H1 (cell line): ENCODE measurements around the gene CRTC1. TPM values are rescaled to one million over a fixed set of nuclear protein-coding genes. Genes with fewer than 3 reads are reported as not detected.
A peak's percentile ranks its signal among the peaks of the same experiment; 100 is the strongest.

Experiments used
- CTCF ChIA-PET: fragments of 300-600 bp; sonication (Branson Sonifier 250); formaldehyde crosslinking; loops from one replicate; lab custom pipeline; 2021; ENCODE audit not compliant: partially characterized antibody; lab: Charles Lee
- POLR2A ChIA-PET: fragments of 300-600 bp; sonication (Branson Sonifier 250); formaldehyde crosslinking; loops from one replicate; lab custom pipeline; 2021; ENCODE audit warnings: inconsistent platforms; ENCODE audit not compliant: partially characterized antibody; lab: Charles Lee
- DNase-seq, 2 experiments: peaks; one replicate each; pipeline versions ENCODE4 v3.0.0 to v3.0.0-alpha.2; 2010 to 2022; ENCODE audit warnings: low spot score in 2 of 2, low read depth in 1 of 2, mixed read lengths in 1 of 2
- FAIRE-seq: peaks from 2 replicates; lab custom pipeline; 2011; peaks lifted over from hg19 to GRCh38; lab: Jason Lieb, UNC
- H2AFZ ChIP-seq: 2 replicates; pipeline ENCODE4 v1.8.1; 2012; ENCODE audit warnings: low read length, inconsistent platforms
- H2AK5ac ChIP-seq: 2 replicates; pipeline ENCODE4 v1.6.1; 2013; ENCODE audit warnings: low read depth, low read length
- H2BK120ac ChIP-seq: replicated peaks from 2 replicates; pipeline ENCODE3; 2013; ENCODE audit warnings: low read depth, low read length, inconsistent platforms
- H2BK12ac ChIP-seq: 2 replicates; pipeline ENCODE4 v1.6.1; 2013; ENCODE audit warnings: low read depth, low read length
- H2BK15ac ChIP-seq: 2 replicates; pipeline ENCODE4 v1.6.1; 2013; ENCODE audit warnings: low read length
- H2BK20ac ChIP-seq: 2 replicates; pipeline ENCODE4 v1.6.1; 2013; ENCODE audit warnings: low read length
- H2BK5ac ChIP-seq: 2 replicates; pipeline ENCODE4 v1.6.1; 2013; ENCODE audit warnings: low read depth, low read length
- H3K14ac ChIP-seq: 2 replicates; pipeline ENCODE4 v1.6.1; 2013; ENCODE audit warnings: inconsistent platforms; ENCODE audit not compliant: insufficient read length
- H3K18ac ChIP-seq: 2 replicates; pipeline ENCODE4 v1.6.1; 2013; ENCODE audit warnings: low read length; ENCODE audit errors: extremely low read depth
- H3K23ac ChIP-seq: 2 replicates; pipeline ENCODE4 v1.6.1; 2013; ENCODE audit warnings: inconsistent platforms; ENCODE audit not compliant: insufficient read length
- H3K23me2 ChIP-seq: 2 replicates; pipeline ENCODE4 v1.6.1; 2013; ENCODE audit warnings: low read depth, low read length
- H3K27ac ChIP-seq: 2 replicates; pipeline ENCODE4 v1.6.1; 2011; ENCODE audit warnings: low read depth, low read length, inconsistent platforms
- H3K27me3 ChIP-seq, 4 experiments: replicated peaks in 1 of 4; 1 replicate in 1 of 4; 2 replicates in 3 of 4; pipeline versions ENCODE4 v1.6.1 to v1.8.1; 2011 to 2013; ENCODE audit warnings: low read length in 3 of 4, mild to moderate bottlenecking in 3 of 4, inconsistent platforms in 2 of 4, mixed read lengths in 2 of 4, moderate library complexity in 1 of 4; ENCODE audit not compliant: control insufficient read depth in 3 of 4, insufficient read depth in 3 of 4; ENCODE audit errors: extremely low read depth in 1 of 4
- H3K36me3 ChIP-seq, 4 experiments: 2 replicates each; pipeline versions ENCODE4 v1.6.1 to v1.8.1; 2011 to 2013; ENCODE audit warnings: mild to moderate bottlenecking in 4 of 4, low read length in 3 of 4, moderate library complexity in 2 of 4, control low read depth in 1 of 4, inconsistent platforms in 1 of 4; ENCODE audit not compliant: insufficient read depth in 4 of 4, control insufficient read depth in 2 of 4
- H3K4ac ChIP-seq: replicated peaks from 2 replicates; pipeline ENCODE3; 2013; ENCODE audit warnings: low read length, low read depth, mixed read lengths, inconsistent platforms; ENCODE audit not compliant: insufficient read length
- H3K4me1 ChIP-seq, 4 experiments: replicated peaks in 1 of 4; 1 replicate in 1 of 4; 2 replicates in 3 of 4; pipeline versions ENCODE4 v1.6.1 to v1.8.1; 2011 to 2013; ENCODE audit warnings: low read length in 3 of 4, inconsistent platforms in 2 of 4, mixed read lengths in 1 of 4; ENCODE audit not compliant: insufficient read depth in 4 of 4, control insufficient read depth in 3 of 4
- H3K4me2 ChIP-seq, 2 experiments: 2 replicates each; pipeline versions ENCODE4 v1.6.1 to v1.8.1; 2011 to 2013; ENCODE audit warnings: low read depth in 2 of 2, low read length in 2 of 2, control low read depth in 1 of 2, inconsistent platforms in 1 of 2, mild to moderate bottlenecking in 1 of 2; ENCODE audit not compliant: insufficient read depth in 1 of 2
- H3K4me3 ChIP-seq, 4 experiments: fragments of 200-600, 300-600 bp in 1 of 4; sonication (generic), shearing (Covaris generic), sonication (Bioruptor Twin) in 1 of 4; 2 replicates each; pipeline versions ENCODE4 v1.5.1 to v1.8.1; 2011 to 2016; ENCODE audit warnings: low read length in 4 of 4, low read depth in 3 of 4, control low read depth in 2 of 4, inconsistent platforms in 2 of 4, mild to moderate bottlenecking in 2 of 4, mixed read lengths in 1 of 4, moderate library complexity in 1 of 4; ENCODE audit not compliant: insufficient read depth in 2 of 4; ENCODE audit errors: extremely low read depth in 1 of 4
- H3K56ac ChIP-seq: replicated peaks from 2 replicates; pipeline ENCODE3; 2013; ENCODE audit warnings: low read depth, mild to moderate bottlenecking, mixed read lengths, low read length, inconsistent platforms; ENCODE audit not compliant: insufficient read length
- H3K79me1 ChIP-seq: 2 replicates; pipeline ENCODE4 v1.6.1; 2013; ENCODE audit warnings: low read depth, low read length, control low read depth
- H3K79me2 ChIP-seq, 2 experiments: 2 replicates each; pipeline versions ENCODE4 v1.6.1 to v1.8.1; 2012 to 2013; ENCODE audit warnings: low read length in 2 of 2, mild to moderate bottlenecking in 2 of 2, inconsistent platforms in 1 of 2; ENCODE audit not compliant: insufficient read depth in 2 of 2, control insufficient read depth in 1 of 2
- H3K9ac ChIP-seq, 4 experiments: replicated peaks in 1 of 4; 1 replicate in 1 of 4; 2 replicates in 3 of 4; pipeline versions ENCODE4 v1.6.1 to v1.8.1; 2011 to 2013; ENCODE audit warnings: low read depth in 3 of 4, low read length in 3 of 4, control low read depth in 2 of 4, mild to moderate bottlenecking in 2 of 4, moderate library complexity in 2 of 4, inconsistent platforms in 1 of 4; ENCODE audit errors: extremely low read depth in 1 of 4
- H3K9me3 ChIP-seq, 2 experiments: 2 replicates each; pipeline versions ENCODE4 v1.6.1 to v1.8.1; 2012 to 2013; ENCODE audit warnings: mild to moderate bottlenecking in 2 of 2, moderate library complexity in 2 of 2, control low read depth in 1 of 2, inconsistent platforms in 1 of 2, low read depth in 1 of 2, low read length in 1 of 2, mixed read lengths in 1 of 2; ENCODE audit not compliant: insufficient read depth in 2 of 2
- H4K20me1 ChIP-seq, 2 experiments: replicated peaks in 1 of 2; 2 replicates each; pipeline versions ENCODE3 to v1.8.1; 2011 to 2013; ENCODE audit warnings: inconsistent platforms in 2 of 2, low read length in 2 of 2, mild to moderate bottlenecking in 1 of 2; ENCODE audit not compliant: insufficient read depth in 2 of 2, control insufficient read depth in 1 of 2
- H4K5ac ChIP-seq: 2 replicates; pipeline ENCODE4 v1.6.1; 2013; ENCODE audit warnings: low read length, low read depth, mixed read lengths, inconsistent platforms; ENCODE audit not compliant: insufficient read length
- H4K8ac ChIP-seq: 2 replicates; pipeline ENCODE4 v1.8.0; 2013; ENCODE audit warnings: mild to moderate bottlenecking, moderate library complexity, low read length, inconsistent platforms; ENCODE audit not compliant: insufficient read depth; ENCODE audit errors: extremely low read depth
- H4K91ac ChIP-seq: replicated peaks from 2 replicates; pipeline ENCODE3; 2013; ENCODE audit warnings: low read length, mixed read lengths, inconsistent platforms; ENCODE audit not compliant: insufficient read length
- CBX8 ChIP-seq: fragments of 300-800, 300-1000 bp; sonication (generic); IDR thresholded peaks from 2 replicates; pipeline ENCODE4 v1.7.1; 2016; ENCODE audit warnings: low read depth, low read length, borderline replicate concordance
- EZH2 ChIP-seq: fragments of 200-600 bp; sonication (generic); IDR thresholded peaks from 2 replicates; pipeline ENCODE4 v1.7.1; 2012; ENCODE audit warnings: low read depth, mild to moderate bottlenecking, moderate library complexity, low read length, inconsistent platforms; ENCODE audit not compliant: severe bottlenecking
- JUND ChIP-seq: IDR thresholded peaks from 2 replicates; pipeline ENCODE4 v1.6.1; 2011; ENCODE audit warnings: mild to moderate bottlenecking, improper control_type of control experiment, low read length
- POU5F1 ChIP-seq: IDR thresholded peaks from 2 replicates; pipeline ENCODE4 v1.6.1; 2011; ENCODE audit warnings: low read depth, mild to moderate bottlenecking, low read length, moderate library complexity
- YY1 ChIP-seq: IDR thresholded peaks from 2 replicates; pipeline ENCODE4 v1.6.1; 2011; ENCODE audit warnings: low read depth, mild to moderate bottlenecking, low read length
- WGBS, 2 experiments: shearing (Covaris generic) in 1 of 2; methylation state at CpG; one replicate each; pipeline versions ENCODE4 v1.1.6 to v1.1.7; 2013 to 2015; ENCODE audit warnings: low lambda C conversion rate in 2 of 2, mixed read lengths in 2 of 2, inconsistent platforms in 1 of 2, low coverage in 1 of 2, missing lambda C conversion rate in 1 of 2; ENCODE audit not compliant: insufficient replicate concordance in 2 of 2, insufficient coverage in 1 of 2, insufficient read length in 1 of 2; ENCODE audit errors: extremely low coverage in 1 of 2, missing lambda C conversion rate in 1 of 2; 5-methylcytosine and 5-hydroxymethylcytosine counted together
- polyA plus RNA-seq, 7 experiments: library from polyadenylated mRNA; depleted of rRNA in 3 of 7; stranded (reverse) in 5 of 7; unstranded in 2 of 7; fragments of >200 nt in 5 of 7; fragments of 200-250 nt in 2 of 7; gene quantifications; 1 replicate in 5 of 7; 2 replicates in 1 of 7; 4 replicates in 1 of 7; pipeline versions ENCODE4 v1.2.1 to v1.2.3, GENCODE V29; 2011 to 2013; ENCODE audit warnings: missing spikeins in 2 of 7, mixed read lengths in 2 of 7
- total RNA-seq: library from RNA; stranded (reverse); fragmentation: NEBNext Ultra II Directional; extraction: Animal tissue kit (Norgen Biotek cat#: 25700); gene quantifications from 2 replicates; pipeline ENCODE4 v1.2.1, GENCODE V29; 2021

CRTC1 gene
- total and polyA plus RNA-seq, 2 of the 8 experiments (the other 6 are each of a cell fraction or from before 2014, with no cell fraction given) = 2.9 to 8.5 TPM

GRCh38 chr19:18775586-18776287 is 92.3 kb downstream of the CRTC1 start:
- H3K4ac ChIP-seq = no peak overlapping the region
- no peak overlapping the region for H3K23ac ChIP-seq
- H3K56ac ChIP-seq = no peak overlapping the region
- FAIRE-seq (no peak), DNase-seq (no peak)
- no peak overlapping the region for H3K27ac ChIP-seq
- peak overlapping the region; percentile 38; the same call in 1 of the 2 replicates for H4K8ac ChIP-seq
- H3K4me1 ChIP-seq = no peaks in the 10 kb centered on the region; a peak in 1 of 7 replicates
- no peak overlapping the region for H3K4me3 ChIP-seq
- peaks cover 16 to 94% (median 81%) of the 10 kb centered on the region in 4 experiments for H3K27me3 ChIP-seq
- no peak overlapping the region for H2AFZ ChIP-seq
- no peak overlapping the region for H4K5ac ChIP-seq
- H3K4me2 ChIP-seq = no peak overlapping the region
- no peak overlapping the region for H3K9ac ChIP-seq
- H2BK12ac ChIP-seq = no peak overlapping the region
- ChIA-PET CTCF (interaction anchor here (0.5 to 10.9 kb wide), 9 partner anchors 10 to 80 kb away, joined by 3 to 132 read pairs (median 4); no protein-coding TSS in a partner anchor), POLR2A (interaction anchor here (0.5 to 5.5 kb wide), 4 partner anchors 12 to 72 kb away, joined by 3 to 35 read pairs (median 4); no protein-coding TSS in a partner anchor)
- no peak overlapping the region for H2BK15ac ChIP-seq
- no peaks in the 10 kb centered on the region for H3K23me2 ChIP-seq
- no peak overlapping the region for H2AK5ac ChIP-seq
- no peak overlapping the region for H3K18ac ChIP-seq
- no peaks in the 10 kb centered on the region for H3K36me3 ChIP-seq
- H3K79me2 ChIP-seq = no peaks in the 10 kb centered on the region
- no peak overlapping the region for H4K91ac ChIP-seq
- H2BK120ac ChIP-seq = no peak overlapping the region
- H2BK5ac ChIP-seq = no peak overlapping the region
- H4K20me1 ChIP-seq = peaks cover 13 to 37% of the 10 kb centered on the region in 2 experiments
- H2BK20ac ChIP-seq = no peak overlapping the region
- H3K9me3 ChIP-seq = no peaks in the 10 kb centered on the region
- no peak overlapping the region for H3K14ac ChIP-seq
- H3K79me1 ChIP-seq = no peaks in the 10 kb centered on the region
- WGBS, 2 experiments = 87% methylated on average over 27 of the region's 33 CpGs; no CpG with 5 or more reads in 1 of the 2 experiments
- TF ChIP-seq YY1 = no peak
- TF ChIP-seq POU5F1 = no peak
- no peak for TF ChIP-seq JUND
- TF ChIP-seq CBX8 = no peak
- TF ChIP-seq EZH2 = no peak
